C4-2B (cell line): ENCODE measurements around the gene CEP68.

Experiments
- H3K27ac ChIP-seq: fragments of 450-650 bp; 2 replicates; pipeline ENCODE4 v1.5.1; 2017
- ZFX ChIP-seq: fragments of 450-650 bp; IDR thresholded peaks from 2 replicates; pipeline ENCODE4 v1.6.1; 2017
- TF ChIP-seq, protein P1 (sequence below): fragments of 450-650 bp; conservative IDR thresholded peaks from 2 replicates; pipeline ENCODE4 v1.5.1; 2017; ENCODE audit warnings: mild to moderate bottlenecking

The CEP68 gene

DNA sequence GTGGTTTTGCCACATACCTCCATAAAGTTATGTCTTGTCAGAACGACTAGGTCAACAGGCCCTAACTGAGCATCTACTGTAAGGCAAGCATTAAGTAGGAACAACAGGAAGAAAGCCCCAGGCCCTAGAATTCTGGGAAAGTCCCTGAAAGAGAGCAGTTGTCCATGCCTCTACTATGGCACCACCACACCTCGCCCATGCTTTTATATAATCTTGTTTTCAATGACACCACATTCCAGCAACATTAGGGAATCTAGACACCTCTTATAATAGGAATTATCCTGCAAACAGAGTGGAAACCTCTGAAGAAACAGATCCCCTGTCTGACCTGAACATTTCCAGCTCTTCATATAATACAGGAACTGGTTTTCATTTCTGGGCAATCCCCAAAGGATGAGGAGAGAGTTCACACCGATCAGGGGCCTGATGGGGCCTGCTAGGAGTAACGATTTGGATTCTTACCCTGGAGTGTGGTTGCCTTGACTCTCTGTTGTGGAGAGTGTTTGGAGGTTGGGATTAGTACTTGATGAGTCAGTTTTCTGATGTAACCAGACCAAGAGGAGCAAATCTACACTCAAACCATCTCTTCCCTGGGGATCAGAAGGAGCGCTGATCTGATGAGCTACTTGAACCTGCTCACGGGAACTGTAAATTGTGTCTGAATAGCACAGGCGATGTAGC, 31.9 kb upstream of the CEP68 start:
- TF ChIP-seq, protein P1, sequence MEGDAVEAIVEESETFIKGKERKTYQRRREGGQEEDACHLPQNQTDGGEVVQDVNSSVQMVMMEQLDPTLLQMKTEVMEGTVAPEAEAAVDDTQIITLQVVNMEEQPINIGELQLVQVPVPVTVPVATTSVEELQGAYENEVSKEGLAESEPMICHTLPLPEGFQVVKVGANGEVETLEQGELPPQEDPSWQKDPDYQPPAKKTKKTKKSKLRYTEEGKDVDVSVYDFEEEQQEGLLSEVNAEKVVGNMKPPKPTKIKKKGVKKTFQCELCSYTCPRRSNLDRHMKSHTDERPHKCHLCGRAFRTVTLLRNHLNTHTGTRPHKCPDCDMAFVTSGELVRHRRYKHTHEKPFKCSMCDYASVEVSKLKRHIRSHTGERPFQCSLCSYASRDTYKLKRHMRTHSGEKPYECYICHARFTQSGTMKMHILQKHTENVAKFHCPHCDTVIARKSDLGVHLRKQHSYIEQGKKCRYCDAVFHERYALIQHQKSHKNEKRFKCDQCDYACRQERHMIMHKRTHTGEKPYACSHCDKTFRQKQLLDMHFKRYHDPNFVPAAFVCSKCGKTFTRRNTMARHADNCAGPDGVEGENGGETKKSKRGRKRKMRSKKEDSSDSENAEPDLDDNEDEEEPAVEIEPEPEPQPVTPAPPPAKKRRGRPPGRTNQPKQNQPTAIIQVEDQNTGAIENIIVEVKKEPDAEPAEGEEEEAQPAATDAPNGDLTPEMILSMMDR: no peak
- no peak for TF ChIP-seq ZFX
- no peak overlapping the region for H3K27ac ChIP-seq

DNA sequence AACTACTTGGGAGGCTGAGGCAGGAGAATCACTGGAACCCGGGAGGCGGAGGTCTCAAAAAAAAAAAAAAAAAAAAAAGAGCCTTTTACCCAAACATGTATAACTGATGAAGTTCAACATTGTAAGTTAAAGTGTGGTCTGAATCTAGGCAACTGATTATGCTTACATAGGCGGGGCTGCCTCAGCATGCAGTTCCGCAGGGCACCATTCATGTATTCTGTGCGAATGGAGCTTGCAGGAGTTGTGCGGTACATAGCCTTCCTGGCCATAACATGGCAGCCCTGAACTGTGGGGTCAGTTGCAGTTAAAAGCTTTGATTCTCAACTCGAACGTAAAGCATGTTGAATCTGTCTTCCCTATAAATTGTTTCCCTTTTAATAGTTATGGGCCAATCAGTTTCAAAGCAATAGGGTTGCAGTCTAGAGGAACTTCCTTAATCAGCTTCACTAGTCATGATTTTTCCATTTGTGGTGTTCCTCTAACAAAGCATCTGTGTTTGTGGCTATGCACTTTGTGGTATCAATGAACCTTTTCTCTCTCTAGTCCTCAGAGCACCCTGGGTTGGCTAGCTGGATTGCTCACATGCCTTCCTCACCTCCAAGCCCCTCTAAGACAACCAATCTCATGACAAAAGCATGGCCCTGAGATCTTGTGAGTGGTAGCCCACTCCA, 30.6 kb upstream of the CEP68 start:
- H3K27ac ChIP-seq: no peak overlapping the region
- TF ChIP-seq, protein P1: no peak
- no peak for TF ChIP-seq ZFX

DNA sequence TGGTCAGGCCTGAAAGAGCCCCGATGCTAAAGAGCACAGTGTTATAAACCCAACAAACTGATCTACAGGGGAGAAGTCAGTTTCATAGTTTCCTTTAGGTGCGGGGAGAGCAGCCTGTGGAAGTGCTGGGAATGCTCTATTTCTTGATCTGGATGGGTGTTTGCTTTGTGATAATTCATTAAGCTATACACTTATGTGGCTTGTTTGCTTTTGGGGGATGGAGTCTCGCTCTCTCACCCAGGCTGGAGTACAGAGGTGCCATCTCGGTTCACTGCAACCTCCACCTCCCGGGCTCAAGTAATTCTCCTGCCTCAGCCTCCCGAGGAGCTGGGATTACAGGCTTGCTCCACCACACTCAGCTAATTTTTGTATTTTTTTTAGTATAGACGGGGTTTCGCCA, 30.1 kb upstream of the CEP68 start:
- H3K27ac ChIP-seq: no peak overlapping the region
- no peak for TF ChIP-seq ZFX
- TF ChIP-seq, protein P1: no peak

DNA sequence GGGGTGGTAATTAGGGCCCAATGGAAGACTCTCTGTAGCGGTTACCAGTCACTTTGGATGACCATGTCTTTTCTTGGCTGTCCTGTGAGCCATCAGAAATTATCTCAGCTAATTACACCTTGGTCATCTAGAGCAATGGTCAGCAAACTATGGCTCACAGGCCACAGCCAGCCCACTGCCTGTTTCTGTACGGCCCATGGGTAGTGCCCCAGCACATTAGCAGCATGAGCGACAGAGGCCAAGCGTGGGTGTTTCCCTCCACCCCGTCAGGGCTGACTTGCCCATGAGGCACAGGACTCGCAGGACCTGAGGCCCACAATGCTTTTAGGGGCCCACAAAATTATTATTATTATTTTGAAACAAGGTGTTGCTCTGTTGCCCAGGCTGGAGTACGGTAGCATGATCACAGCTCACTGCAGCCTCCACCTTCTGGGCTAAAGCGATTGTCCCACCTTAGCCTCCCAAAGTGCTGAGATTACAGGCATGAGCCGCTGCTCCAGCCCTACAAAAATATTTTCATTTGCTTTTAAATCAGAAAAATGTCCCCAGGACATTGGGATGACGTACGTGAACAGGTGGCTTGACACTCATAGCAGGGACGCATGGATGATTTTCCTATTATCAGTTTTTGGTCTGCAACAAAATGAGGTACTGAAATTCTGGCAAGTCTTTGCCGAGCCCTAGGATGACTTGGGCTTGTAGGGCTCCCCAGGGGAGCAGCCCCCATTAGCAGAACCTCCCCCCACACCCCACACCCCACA, 29.3 kb upstream of the CEP68 start:
- H3K27ac ChIP-seq: no peak overlapping the region
- TF ChIP-seq ZFX: no peak
- TF ChIP-seq, protein P1: no peak

DNA sequence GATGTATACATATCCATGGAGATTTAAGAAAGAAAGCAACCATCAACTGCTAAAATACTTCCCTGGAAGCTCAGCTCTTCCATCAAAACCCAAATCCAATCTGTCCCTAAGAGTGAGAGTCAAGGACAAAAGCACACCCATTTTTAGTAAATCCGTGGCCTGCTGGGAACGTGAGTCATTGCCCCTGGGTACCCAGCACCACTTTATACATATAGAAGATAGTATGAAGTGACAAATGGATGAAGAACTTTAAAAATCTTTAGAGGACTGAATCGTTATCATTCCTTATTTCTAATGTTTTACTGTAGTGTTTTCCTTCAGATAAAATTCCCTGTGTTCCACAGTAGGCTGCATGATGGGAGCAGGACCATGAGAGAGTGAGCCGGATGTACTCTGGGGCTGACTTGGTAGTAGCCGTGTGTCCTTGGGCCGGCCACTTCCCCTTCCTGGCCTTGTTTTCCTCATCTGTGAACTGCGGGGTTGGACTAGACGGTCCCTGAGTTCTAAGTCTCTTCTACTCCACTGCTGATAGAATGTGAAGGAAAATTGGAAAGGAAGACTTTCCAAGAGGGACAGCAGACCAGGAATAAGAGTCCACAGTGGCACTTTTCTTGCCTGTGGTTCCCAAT, 28.5 kb upstream of the CEP68 start:
- no peak overlapping the region for H3K27ac ChIP-seq
- no peak for TF ChIP-seq ZFX
- TF ChIP-seq, protein P1: no peak

DNA sequence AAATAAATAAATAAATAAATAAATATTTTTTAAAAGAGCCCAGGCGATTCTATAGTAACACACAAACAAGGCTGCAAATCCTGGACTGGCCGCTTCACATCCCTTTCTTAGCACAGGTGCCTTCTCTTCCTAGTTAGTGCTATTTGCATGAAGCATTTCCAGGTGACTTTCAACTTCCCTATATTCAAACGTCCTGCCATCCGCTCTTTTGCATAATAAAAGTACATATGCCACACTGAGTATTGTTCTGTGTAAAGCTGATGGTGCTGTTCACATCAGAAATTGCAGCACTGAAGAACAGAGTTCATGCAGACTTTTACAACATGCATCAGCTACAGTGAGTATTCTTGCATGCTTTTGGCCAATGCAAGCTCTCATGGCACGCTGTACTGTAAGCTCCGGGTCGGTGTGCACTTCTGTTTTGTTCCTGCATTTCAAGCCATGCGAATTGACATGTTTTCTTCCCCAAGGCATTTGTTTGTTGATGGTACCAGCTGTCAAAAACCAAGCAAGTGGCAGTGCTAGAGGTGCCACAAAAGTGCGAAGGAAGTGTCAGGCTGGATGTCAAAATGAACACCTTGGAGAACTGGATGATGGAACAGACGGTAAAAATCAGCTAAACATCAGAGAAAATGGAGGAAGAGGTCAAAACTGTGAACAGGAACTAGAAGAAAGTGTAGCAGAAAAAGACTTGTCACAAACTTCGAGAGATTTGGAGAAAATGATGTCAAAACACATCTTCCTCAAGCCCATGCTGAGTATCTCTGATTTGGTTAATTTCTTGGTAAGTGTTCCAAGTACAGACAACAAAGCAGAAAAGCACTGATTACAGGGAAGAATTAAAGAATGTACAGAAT, 25.5 kb upstream of the CEP68 start:
- TF ChIP-seq, protein P1: no peak
- no peak for TF ChIP-seq ZFX
- H3K27ac ChIP-seq: no peak overlapping the region
